Prostate gland (tissue), 2 donors: Measurements from ENCODE around the gene LNX1. TPM values are rescaled to one million over a fixed set of nuclear protein-coding genes. Genes with fewer than 3 reads are reported as not detected.

Experiments
- DNase-seq: peaks from one replicate; pipeline ENCODE4 v3.0.0-alpha.2; 2019; ENCODE audit warnings: low spot score
- H3K27ac ChIP-seq, 2 donors: fragments of 200-600 bp; sonication (generic); 2 replicates each; pipeline ENCODE4 v1.5.1; 2017 to 2019
- H3K27me3 ChIP-seq: fragments of 200-600 bp; sonication (generic); replicated peaks from 2 replicates; pipeline ENCODE4 v1.5.1; 2019; ENCODE audit not compliant: insufficient read depth
- H3K36me3 ChIP-seq, 2 donors: fragments of 200-600 bp; sonication (generic); 1 replicate in 1 of 2; 2 replicates in 1 of 2; pipeline versions ENCODE4 v1.5.1 to v1.8.1; 2017 to 2019
- H3K4me1 ChIP-seq: fragments of 200-600 bp; sonication (generic); replicated peaks from 2 replicates; pipeline ENCODE4 v1.5.1; 2019
- H3K4me3 ChIP-seq, 2 donors: fragments of 200-600 bp; sonication (generic); 2 replicates each; pipeline ENCODE4 v1.5.1; 2017 to 2019
- H3K9me3 ChIP-seq: fragments of 200-600 bp; sonication (generic); 2 replicates; pipeline ENCODE4 v1.5.1; 2017
- CTCF ChIP-seq, 4 experiments: fragments of 200-600 bp in 2 of 4; fragments of 450-650 bp in 2 of 4; sonication (generic) in 2 of 4; IDR thresholded peaks; 1 replicate in 3 of 4; 2 replicates in 1 of 4; pipeline ENCODE4 v1.5.1; 2016 to 2019; ENCODE audit warnings: antibody characterized with exemption in 4 of 4, mild to moderate bottlenecking in 2 of 4, moderate library complexity in 2 of 4
- POLR2A ChIP-seq: fragments of 450-650 bp; IDR thresholded peaks from one replicate; pipeline ENCODE4 v1.6.1; 2016; ENCODE audit warnings: antibody characterized with exemption, mild to moderate bottlenecking
- POLR2AphosphoS5 ChIP-seq: sonication (generic); formaldehyde crosslinking; IDR thresholded peaks from one replicate; pipeline ENCODE4 v1.6.1; 2017; ENCODE audit warnings: antibody characterized with exemption
- WGBS: methylation state at CpG from one replicate; pipeline ENCODE4 v1.1.5; 2018; 5-methylcytosine and 5-hydroxymethylcytosine counted together
- intact Hi-C: fragments of 100-400 bp; cut with DNase I; formaldehyde crosslinking; loops from one replicate; pipeline ENCODE4 v1.14.2; 2022
- total RNA-seq, 2 donors: library from RNA; depleted of rRNA; stranded (reverse); fragments of >200 nt; gene quantifications; one replicate each; pipeline ENCODE4 v1.1.0, GENCODE V29; 2016

Gene LNX1
- total RNA-seq, 2 donors from 2014 or later, result 13.1 to 13.2 TPM

DNA sequence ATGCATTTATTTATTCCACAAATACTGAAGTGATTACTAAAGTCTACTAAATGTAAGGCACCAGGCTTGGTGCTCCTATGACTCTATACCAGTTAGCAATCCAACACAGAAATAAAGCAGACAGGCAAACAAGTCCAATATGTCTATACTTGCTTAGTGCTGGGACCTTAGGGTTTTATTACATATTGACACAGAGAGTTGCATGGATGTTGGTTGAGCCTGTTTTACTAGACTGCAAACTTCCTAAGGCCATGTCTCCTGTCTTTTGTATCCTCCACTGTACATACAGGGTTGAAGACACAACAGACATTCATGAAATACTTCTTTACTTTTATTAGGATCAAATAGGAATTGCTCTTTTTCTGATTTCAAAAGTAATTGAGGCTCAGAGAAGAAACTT is 69.0 kb downstream of the LNX1 start:
- DNase-seq, result peak; percentile 56
- intact Hi-C loops, result no loop called here
- Histone ChIP-seq H3K4me1 (no peaks in the 10 kb centered on the region), H3K27ac (no peak overlapping the region), H3K36me3 (no peaks in the 10 kb centered on the region), H3K27me3 (no peaks in the 10 kb centered on the region), H3K9me3 (no peaks in the 10 kb centered on the region), H3K4me3 (no peak overlapping the region)
- TF ChIP-seq POLR2AphosphoS5, result peak; percentile 82
- TF ChIP-seq POLR2A, result no peak

GRCh38 chr4:53520116-53520515 is 71.2 kb downstream of the LNX1 start:
- intact Hi-C loops, result no loop called here
- WGBS, result 75% methylated on average over 6 of the region's 6 CpGs
- H3K4me1 ChIP-seq, result no peaks in the 10 kb centered on the region
- no peak for DNase-seq
- TF ChIP-seq POLR2A (no peak), CTCF (IDR thresholded peaks at IDR 0.05) (no peak)
- no peaks in the 10 kb centered on the region for H3K9me3 ChIP-seq
- no peak overlapping the region for H3K4me3 ChIP-seq
- no peak overlapping the region for H3K27ac ChIP-seq
- no peaks in the 10 kb centered on the region for H3K27me3 ChIP-seq
- no peaks in the 10 kb centered on the region for H3K36me3 ChIP-seq

GRCh38 chr4:53518807-53519206 is 72.5 kb downstream of the LNX1 start:
- intact Hi-C loops, result no loop called here

DNA sequence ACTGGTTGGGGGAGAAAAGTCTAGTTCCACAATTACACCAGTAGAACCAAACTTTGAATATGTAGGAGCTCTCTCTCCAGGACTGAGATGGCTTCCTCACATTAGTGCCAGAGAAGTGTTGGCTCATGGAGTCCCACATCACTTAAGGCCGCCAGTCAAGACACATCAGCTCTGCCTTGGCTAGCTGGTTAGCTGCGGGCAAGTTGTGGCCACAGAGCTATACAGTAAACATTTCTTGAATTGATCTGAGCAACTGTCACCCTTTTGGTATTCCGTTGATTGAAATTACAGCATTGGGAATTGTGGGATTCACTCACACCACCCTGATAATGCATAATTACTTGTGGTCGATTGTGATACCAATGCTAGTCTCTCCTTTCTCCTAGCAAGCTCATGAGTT is 76.2 kb downstream of the LNX1 start:
- no peak for TF ChIP-seq POLR2AphosphoS5
- no peak for TF ChIP-seq CTCF (IDR thresholded peaks at IDR 0.05)
- TF ChIP-seq POLR2A, result no peak
- 93% methylated on average over 4 of the region's 4 CpGs for WGBS
- Histone ChIP-seq H3K27me3 (no peaks in the 10 kb centered on the region), H3K9me3 (no peaks in the 10 kb centered on the region), H3K4me3 (no peak overlapping the region), H3K36me3 (no peaks in the 10 kb centered on the region), H3K4me1 (no peaks in the 10 kb centered on the region), H3K27ac (no peak overlapping the region)
- no peak for DNase-seq
- intact Hi-C loops, result no loop called here

More at GRCh38 chr4:53518807-53519206, 72.5 kb downstream of the LNX1 start:
- no peak overlapping the region for H3K27ac ChIP-seq
- H3K27me3 ChIP-seq, result no peaks in the 10 kb centered on the region
- H3K36me3 ChIP-seq, result no peaks in the 10 kb centered on the region
- H3K4me3 ChIP-seq, result no peak overlapping the region
- WGBS, result 47% methylated on average over 3 of the region's 3 CpGs
- H3K9me3 ChIP-seq, result no peaks in the 10 kb centered on the region
- no peaks in the 10 kb centered on the region for H3K4me1 ChIP-seq
- no peak for DNase-seq
- TF ChIP-seq POLR2A (no peak), POLR2AphosphoS5 (no peak), CTCF (IDR thresholded peaks at IDR 0.05) (no peak)

- intact Hi-C loops, result no loop called here
- WGBS, result 0% methylated on average over 1 of the region's 1 CpG
- Histone ChIP-seq H3K4me3 (no peak overlapping the region), H3K4me1 (no peaks in the 10 kb centered on the region), H3K27me3 (no peaks in the 10 kb centered on the region), H3K27ac (no peak overlapping the region), H3K9me3 (no peaks in the 10 kb centered on the region), H3K36me3 (no peaks in the 10 kb centered on the region)
- TF ChIP-seq POLR2AphosphoS5 (no peak), CTCF (IDR thresholded peaks at IDR 0.05) (no peak), POLR2A (no peak)
- no peak for DNase-seq
Observed at GRCh38 chr4:53514509-53514908, 76.8 kb downstream of the LNX1 start.
